Measurements from ENCODE around the gene GTF2H4. TPM values are rescaled to one million over a fixed set of nuclear protein-coding genes. Genes with fewer than 3 reads are reported as not detected.

The GTF2H4 gene
- total and polyA plus RNA-seq, 2 of the 8 experiments (the other 6 are each of a cell fraction or from before 2014, with no cell fraction given), result 42.3 to 53.4 TPM

DNA sequence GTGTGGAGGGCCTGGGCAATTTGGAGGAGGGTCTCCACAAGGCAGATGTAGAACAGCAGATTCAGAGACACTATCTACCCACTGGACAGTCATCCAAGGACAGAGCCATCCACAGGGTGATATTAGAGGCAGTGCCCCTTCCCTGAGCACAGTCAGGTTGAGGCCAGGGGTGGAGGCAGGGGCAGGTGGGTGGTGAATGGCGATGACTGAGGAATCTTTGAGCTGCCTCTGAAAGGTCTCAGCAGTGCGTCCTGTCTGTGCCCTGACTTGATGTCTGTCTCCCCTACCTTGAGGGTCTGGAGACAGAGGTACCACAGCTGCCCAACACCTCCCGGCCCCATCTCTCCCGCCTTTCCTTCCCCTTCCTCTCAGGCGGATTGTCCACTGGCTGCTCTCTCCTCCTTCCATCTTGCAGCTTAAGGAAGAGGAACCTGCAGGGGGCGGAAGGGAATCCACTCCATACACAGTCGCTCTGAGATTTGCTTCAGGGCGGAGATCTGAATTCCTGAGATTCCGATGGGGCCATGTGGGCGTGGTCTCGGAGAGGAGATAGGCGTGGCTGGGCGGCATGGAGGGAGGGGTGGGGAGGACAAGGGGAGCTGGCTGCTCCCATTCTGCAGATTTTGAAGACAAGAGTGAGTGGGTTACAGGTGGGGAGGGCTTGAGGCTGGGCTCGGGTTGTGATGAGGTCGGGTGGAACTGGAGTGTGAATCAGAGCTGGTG, 34.5 kb downstream of the GTF2H4 start (continued):
- TF ChIP-seq, protein P1, sequence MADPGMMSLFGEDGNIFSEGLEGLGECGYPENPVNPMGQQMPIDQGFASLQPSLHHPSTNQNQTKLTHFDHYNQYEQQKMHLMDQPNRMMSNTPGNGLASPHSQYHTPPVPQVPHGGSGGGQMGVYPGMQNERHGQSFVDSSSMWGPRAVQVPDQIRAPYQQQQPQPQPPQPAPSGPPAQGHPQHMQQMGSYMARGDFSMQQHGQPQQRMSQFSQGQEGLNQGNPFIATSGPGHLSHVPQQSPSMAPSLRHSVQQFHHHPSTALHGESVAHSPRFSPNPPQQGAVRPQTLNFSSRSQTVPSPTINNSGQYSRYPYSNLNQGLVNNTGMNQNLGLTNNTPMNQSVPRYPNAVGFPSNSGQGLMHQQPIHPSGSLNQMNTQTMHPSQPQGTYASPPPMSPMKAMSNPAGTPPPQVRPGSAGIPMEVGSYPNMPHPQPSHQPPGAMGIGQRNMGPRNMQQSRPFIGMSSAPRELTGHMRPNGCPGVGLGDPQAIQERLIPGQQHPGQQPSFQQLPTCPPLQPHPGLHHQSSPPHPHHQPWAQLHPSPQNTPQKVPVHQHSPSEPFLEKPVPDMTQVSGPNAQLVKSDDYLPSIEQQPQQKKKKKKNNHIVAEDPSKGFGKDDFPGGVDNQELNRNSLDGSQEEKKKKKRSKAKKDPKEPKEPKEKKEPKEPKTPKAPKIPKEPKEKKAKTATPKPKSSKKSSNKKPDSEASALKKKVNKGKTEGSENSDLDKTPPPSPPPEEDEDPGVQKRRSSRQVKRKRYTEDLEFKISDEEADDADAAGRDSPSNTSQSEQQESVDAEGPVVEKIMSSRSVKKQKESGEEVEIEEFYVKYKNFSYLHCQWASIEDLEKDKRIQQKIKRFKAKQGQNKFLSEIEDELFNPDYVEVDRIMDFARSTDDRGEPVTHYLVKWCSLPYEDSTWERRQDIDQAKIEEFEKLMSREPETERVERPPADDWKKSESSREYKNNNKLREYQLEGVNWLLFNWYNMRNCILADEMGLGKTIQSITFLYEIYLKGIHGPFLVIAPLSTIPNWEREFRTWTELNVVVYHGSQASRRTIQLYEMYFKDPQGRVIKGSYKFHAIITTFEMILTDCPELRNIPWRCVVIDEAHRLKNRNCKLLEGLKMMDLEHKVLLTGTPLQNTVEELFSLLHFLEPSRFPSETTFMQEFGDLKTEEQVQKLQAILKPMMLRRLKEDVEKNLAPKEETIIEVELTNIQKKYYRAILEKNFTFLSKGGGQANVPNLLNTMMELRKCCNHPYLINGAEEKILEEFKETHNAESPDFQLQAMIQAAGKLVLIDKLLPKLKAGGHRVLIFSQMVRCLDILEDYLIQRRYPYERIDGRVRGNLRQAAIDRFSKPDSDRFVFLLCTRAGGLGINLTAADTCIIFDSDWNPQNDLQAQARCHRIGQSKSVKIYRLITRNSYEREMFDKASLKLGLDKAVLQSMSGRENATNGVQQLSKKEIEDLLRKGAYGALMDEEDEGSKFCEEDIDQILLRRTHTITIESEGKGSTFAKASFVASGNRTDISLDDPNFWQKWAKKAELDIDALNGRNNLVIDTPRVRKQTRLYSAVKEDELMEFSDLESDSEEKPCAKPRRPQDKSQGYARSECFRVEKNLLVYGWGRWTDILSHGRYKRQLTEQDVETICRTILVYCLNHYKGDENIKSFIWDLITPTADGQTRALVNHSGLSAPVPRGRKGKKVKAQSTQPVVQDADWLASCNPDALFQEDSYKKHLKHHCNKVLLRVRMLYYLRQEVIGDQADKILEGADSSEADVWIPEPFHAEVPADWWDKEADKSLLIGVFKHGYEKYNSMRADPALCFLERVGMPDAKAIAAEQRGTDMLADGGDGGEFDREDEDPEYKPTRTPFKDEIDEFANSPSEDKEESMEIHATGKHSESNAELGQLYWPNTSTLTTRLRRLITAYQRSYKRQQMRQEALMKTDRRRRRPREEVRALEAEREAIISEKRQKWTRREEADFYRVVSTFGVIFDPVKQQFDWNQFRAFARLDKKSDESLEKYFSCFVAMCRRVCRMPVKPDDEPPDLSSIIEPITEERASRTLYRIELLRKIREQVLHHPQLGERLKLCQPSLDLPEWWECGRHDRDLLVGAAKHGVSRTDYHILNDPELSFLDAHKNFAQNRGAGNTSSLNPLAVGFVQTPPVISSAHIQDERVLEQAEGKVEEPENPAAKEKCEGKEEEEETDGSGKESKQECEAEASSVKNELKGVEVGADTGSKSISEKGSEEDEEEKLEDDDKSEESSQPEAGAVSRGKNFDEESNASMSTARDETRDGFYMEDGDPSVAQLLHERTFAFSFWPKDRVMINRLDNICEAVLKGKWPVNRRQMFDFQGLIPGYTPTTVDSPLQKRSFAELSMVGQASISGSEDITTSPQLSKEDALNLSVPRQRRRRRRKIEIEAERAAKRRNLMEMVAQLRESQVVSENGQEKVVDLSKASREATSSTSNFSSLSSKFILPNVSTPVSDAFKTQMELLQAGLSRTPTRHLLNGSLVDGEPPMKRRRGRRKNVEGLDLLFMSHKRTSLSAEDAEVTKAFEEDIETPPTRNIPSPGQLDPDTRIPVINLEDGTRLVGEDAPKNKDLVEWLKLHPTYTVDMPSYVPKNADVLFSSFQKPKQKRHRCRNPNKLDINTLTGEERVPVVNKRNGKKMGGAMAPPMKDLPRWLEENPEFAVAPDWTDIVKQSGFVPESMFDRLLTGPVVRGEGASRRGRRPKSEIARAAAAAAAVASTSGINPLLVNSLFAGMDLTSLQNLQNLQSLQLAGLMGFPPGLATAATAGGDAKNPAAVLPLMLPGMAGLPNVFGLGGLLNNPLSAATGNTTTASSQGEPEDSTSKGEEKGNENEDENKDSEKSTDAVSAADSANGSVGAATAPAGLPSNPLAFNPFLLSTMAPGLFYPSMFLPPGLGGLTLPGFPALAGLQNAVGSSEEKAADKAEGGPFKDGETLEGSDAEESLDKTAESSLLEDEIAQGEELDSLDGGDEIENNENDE (IDR thresholded peaks at IDR 0.05; ENCODE audit: insufficient replicate concordance, low read length), result no peak
- TF ChIP-seq BCL11A (IDR thresholded peaks at IDR 0.05; ENCODE audit: low read depth in 2 of 2, low read length in 2 of 2), result no peak
- TF ChIP-seq PHF8 (conservative IDR thresholded peaks at IDR 0.05; ENCODE audit: low read depth, low read length), result no peak
- TF ChIP-seq CHD1 (IDR thresholded peaks at IDR 0.05; ENCODE audit: low read depth, low read length), result no peak
- no peak for TF ChIP-seq BACH1 (IDR thresholded peaks at IDR 0.05; ENCODE audit: low read length)
- TF ChIP-seq ZNF274 (IDR thresholded peaks at IDR 0.05; ENCODE audit: borderline replicate concordance, extremely low read depth, low read length), result no peak
- TF ChIP-seq KDM4A (IDR thresholded peaks at IDR 0.05; ENCODE audit: low read depth, low read length, severe bottlenecking), result no peak
- no peak for TF ChIP-seq GTF2F1 (IDR thresholded peaks at IDR 0.05; ENCODE audit: borderline replicate concordance, low read depth, low read length)
- TF ChIP-seq MAFK (IDR thresholded peaks at IDR 0.05; ENCODE audit: low read depth, low read length), result no peak

Data from H1 (cell line).